ENCODE data around the gene RSPRY1.

Gene RSPRY1

DNA sequence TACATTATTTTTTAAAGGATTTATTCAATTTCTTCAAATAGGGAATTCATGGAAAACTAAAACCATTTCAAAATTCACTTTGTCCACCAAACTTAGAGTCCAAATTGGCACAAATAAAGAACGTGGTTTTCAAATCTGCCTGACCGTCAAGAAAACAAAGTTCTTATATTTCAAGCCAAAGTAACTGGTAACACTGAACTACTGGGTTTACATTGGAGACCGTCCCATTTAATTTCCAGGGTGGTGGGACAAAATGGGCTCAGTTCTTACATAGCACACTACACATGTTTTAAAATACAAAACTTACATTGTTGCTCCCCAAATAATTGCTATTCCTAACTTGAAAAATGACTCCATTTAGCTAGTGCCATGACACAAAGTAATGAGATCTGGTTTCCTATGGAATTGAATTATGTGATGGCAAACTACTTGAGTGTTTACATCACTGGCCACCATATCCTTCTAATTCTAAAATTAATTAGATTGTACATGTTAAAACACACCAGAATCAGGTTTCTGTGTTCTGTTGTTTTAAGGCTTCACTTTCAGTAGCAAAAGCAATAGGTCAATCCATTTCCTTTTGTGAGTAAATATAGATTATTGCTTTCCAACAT is 6.8 kb upstream of the RSPRY1 start:
- Histone ChIP-seq H3K9me2 (replicated peaks; ENCODE audit: insufficient read depth, low read length) (no peaks in the 10 kb centered on the region), H3K4me3 (ENCODE audit: low read length) (no peak overlapping the region), H3K4me1 (ENCODE audit: low read length) (peaks cover 3% of the 10 kb centered on the region), H3K36me3 (replicated peaks; ENCODE audit: insufficient read depth, low read length) (no peaks in the 10 kb centered on the region), H3K9ac (ENCODE audit: low read length) (no peak overlapping the region), H4K20me1 (ENCODE audit: insufficient read depth, low read length) (no peaks in the 10 kb centered on the region), H3K9me3 (replicated peaks; ENCODE audit: insufficient read depth, low read length) (no peaks in the 10 kb centered on the region), H3K27me3 (replicated peaks; ENCODE audit: insufficient read depth, low read length) (no peaks in the 10 kb centered on the region), H2AFZ (ENCODE audit: low read length) (no peak overlapping the region), H3K27ac (ENCODE audit: low read length) (no peak overlapping the region), H3K79me2 (ENCODE audit: low read length) (peaks cover 53% of the 10 kb centered on the region), H3F3A (ENCODE audit: insufficient read depth, low read length) (no peaks in the 10 kb centered on the region), H3K4me2 (ENCODE audit: low read depth, low read length) (no peak overlapping the region)
- DNase-seq = no peak
- no peak for TF ChIP-seq EZH2phosphoT487 (IDR thresholded peaks at IDR 0.05; ENCODE audit: low read length)
- TF ChIP-seq, protein P1, sequence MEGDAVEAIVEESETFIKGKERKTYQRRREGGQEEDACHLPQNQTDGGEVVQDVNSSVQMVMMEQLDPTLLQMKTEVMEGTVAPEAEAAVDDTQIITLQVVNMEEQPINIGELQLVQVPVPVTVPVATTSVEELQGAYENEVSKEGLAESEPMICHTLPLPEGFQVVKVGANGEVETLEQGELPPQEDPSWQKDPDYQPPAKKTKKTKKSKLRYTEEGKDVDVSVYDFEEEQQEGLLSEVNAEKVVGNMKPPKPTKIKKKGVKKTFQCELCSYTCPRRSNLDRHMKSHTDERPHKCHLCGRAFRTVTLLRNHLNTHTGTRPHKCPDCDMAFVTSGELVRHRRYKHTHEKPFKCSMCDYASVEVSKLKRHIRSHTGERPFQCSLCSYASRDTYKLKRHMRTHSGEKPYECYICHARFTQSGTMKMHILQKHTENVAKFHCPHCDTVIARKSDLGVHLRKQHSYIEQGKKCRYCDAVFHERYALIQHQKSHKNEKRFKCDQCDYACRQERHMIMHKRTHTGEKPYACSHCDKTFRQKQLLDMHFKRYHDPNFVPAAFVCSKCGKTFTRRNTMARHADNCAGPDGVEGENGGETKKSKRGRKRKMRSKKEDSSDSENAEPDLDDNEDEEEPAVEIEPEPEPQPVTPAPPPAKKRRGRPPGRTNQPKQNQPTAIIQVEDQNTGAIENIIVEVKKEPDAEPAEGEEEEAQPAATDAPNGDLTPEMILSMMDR (IDR thresholded peaks at IDR 0.05; ENCODE audit: low read length) = no peak
- TF ChIP-seq EZH2 (optimal IDR thresholded peaks at IDR 0.05; ENCODE audit: low read depth, low read length) = no peak

DNA sequence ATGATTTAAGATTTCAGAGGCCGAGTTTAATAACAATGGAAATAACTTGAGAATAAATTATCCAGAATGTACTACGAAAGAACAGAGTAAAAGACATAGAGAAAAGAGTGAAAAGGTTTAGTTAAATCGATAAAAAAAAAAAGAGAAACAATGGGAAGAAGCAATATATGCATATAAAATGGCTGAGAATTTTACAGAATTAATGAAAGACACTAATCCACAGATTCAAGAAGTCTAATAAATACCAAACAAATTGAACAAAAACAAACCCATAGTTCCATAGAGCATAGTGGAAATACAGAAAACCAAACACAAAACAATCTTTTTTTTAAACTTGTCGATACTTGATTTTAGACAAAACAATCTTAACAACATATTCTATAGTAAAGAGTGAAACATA is 2.0 kb upstream of the RSPRY1 start:
- Histone ChIP-seq H2AFZ (ENCODE audit: low read length) (no peak overlapping the region), H3K27me3 (replicated peaks; ENCODE audit: insufficient read depth, low read length) (no peaks in the 10 kb centered on the region), H3K9ac (ENCODE audit: low read length) (no peak overlapping the region), H3K9me3 (replicated peaks; ENCODE audit: insufficient read depth, low read length) (no peaks in the 10 kb centered on the region), H3F3A (ENCODE audit: insufficient read depth, low read length) (peaks cover 11% of the 10 kb centered on the region), H4K20me1 (ENCODE audit: insufficient read depth, low read length) (no peaks in the 10 kb centered on the region), H3K4me3 (ENCODE audit: low read length) (no peak overlapping the region), H3K27ac (ENCODE audit: low read length) (no peak overlapping the region), H3K4me1 (ENCODE audit: low read length) (peaks cover 7% of the 10 kb centered on the region), H3K4me2 (ENCODE audit: low read depth, low read length) (peak overlapping the region; percentile 78; the same call in 1 of the 2 replicates), H3K9me2 (replicated peaks; ENCODE audit: insufficient read depth, low read length) (no peaks in the 10 kb centered on the region), H3K79me2 (ENCODE audit: low read length) (peaks cover 93% of the 10 kb centered on the region), H3K36me3 (replicated peaks; ENCODE audit: insufficient read depth, low read length) (no peaks in the 10 kb centered on the region)
- no peak for DNase-seq
- no peak for TF ChIP-seq EZH2phosphoT487 (IDR thresholded peaks at IDR 0.05; ENCODE audit: low read length)
- TF ChIP-seq EZH2 (optimal IDR thresholded peaks at IDR 0.05; ENCODE audit: low read depth, low read length) = no peak
- TF ChIP-seq, protein P1 (IDR thresholded peaks at IDR 0.05; ENCODE audit: low read length) = no peak

DNA sequence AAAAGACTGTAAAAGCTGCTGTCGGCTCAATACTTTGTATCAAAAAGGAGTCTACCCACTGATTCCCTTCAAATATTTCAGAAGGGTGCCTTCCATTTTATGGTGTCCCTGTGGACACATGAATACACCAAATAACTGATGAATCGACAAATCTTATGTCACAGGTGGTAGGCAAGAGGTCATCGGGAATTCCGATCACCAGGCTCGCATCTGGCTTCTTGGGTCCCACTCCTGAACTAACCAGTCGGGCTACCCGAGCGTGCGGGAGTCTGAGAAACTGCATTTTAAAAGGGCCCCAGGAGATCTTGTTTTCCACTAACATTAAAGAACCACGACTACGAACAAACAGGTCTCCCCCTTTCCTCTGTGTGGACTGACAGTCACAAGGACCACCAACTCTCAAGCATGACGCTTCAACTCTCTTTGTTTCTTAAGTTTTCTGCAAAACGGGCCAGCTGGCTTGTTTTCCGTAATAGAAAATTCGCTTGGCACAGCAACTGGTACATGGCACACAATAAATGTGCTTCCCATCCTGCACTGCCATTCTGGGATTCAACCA is 1.2 kb upstream of the RSPRY1 start:
- Histone ChIP-seq H3K27ac (ENCODE audit: low read length) (peak overlapping the region; percentile 67; the same call in 1 of the 2 replicates), H4K20me1 (ENCODE audit: insufficient read depth, low read length) (no peaks in the 10 kb centered on the region), H3K9me2 (replicated peaks; ENCODE audit: insufficient read depth, low read length) (no peaks in the 10 kb centered on the region), H3K79me2 (ENCODE audit: low read length) (peaks cover 93% of the 10 kb centered on the region), H3K27me3 (replicated peaks; ENCODE audit: insufficient read depth, low read length) (no peaks in the 10 kb centered on the region), H3K9me3 (replicated peaks; ENCODE audit: insufficient read depth, low read length) (no peaks in the 10 kb centered on the region), H3K4me1 (ENCODE audit: low read length) (peaks cover 7% of the 10 kb centered on the region), H3K9ac (ENCODE audit: low read length) (peak overlapping the region; percentile 89), H3K36me3 (replicated peaks; ENCODE audit: insufficient read depth, low read length) (no peaks in the 10 kb centered on the region), H3F3A (ENCODE audit: insufficient read depth, low read length) (peaks cover 11% of the 10 kb centered on the region), H3K4me3 (ENCODE audit: low read length) (peak overlapping the region; percentile 90), H2AFZ (ENCODE audit: low read length) (peak overlapping the region; percentile 75), H3K4me2 (ENCODE audit: low read depth, low read length) (peak overlapping the region; percentile 78)
- no peak for DNase-seq
- TF ChIP-seq, protein P1 (IDR thresholded peaks at IDR 0.05; ENCODE audit: low read length) = no peak
- TF ChIP-seq EZH2 (optimal IDR thresholded peaks at IDR 0.05; ENCODE audit: low read depth, low read length) = no peak
- no peak for TF ChIP-seq EZH2phosphoT487 (IDR thresholded peaks at IDR 0.05; ENCODE audit: low read length)

Data from MM.1S (cell line).